ENCODE data around the gene FSIP1.

Gene FSIP1

DNA sequence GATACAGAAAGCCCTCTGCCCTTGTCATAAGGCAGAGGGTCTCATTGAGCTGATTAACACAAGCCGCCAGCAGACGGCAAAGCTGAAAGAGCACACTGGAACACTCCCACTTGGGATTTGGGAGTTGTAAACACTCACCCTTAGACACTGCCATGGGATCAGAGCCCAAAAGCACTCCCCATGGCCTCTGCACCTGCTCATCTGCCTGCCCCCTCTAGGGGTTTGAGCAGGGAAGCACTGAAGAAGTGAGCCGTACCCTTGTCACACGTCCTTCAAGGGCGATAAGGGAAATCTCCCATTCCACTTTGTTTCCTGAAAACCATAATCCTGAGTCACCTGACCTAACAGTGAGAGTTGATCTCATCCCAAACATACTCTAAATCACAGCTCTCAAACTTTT is 14.7 kb downstream of the FSIP1 start:
- TF ChIP-seq TAF1 (IDR thresholded peaks at IDR 0.05; ENCODE audit: borderline replicate concordance, insufficient read depth, low read length), result no peak
- no peak for TF ChIP-seq POLR2AphosphoS5 (IDR thresholded peaks at IDR 0.05; ENCODE audit: low read depth, low read length)
- no peak for TF ChIP-seq REST (IDR thresholded peaks at IDR 0.05; ENCODE audit: insufficient read depth in 1 of 2, low read depth in 2 of 2, low read length in 2 of 2)
- no peak for TF ChIP-seq FOXP2 (optimal IDR thresholded peaks at IDR 0.05; ENCODE audit: borderline replicate concordance, extremely low read depth, extremely low read length, insufficient read depth)
- no peak for TF ChIP-seq SIN3A (IDR thresholded peaks at IDR 0.05; ENCODE audit: borderline replicate concordance, insufficient read depth, low read length)

GRCh38 chr15:39761006-39761405 is 21.6 kb downstream of the FSIP1 start:
- TF ChIP-seq REST (IDR thresholded peaks at IDR 0.05; ENCODE audit: insufficient read depth in 1 of 2, low read depth in 2 of 2, low read length in 2 of 2), result no peak
- TF ChIP-seq SIN3A (IDR thresholded peaks at IDR 0.05; ENCODE audit: borderline replicate concordance, insufficient read depth, low read length), result no peak
- no peak for TF ChIP-seq FOXP2 (optimal IDR thresholded peaks at IDR 0.05; ENCODE audit: borderline replicate concordance, extremely low read depth, extremely low read length, insufficient read depth)
- no peak for TF ChIP-seq TAF1 (IDR thresholded peaks at IDR 0.05; ENCODE audit: borderline replicate concordance, insufficient read depth, low read length)
- TF ChIP-seq POLR2AphosphoS5 (IDR thresholded peaks at IDR 0.05; ENCODE audit: low read depth, low read length), result no peak

- no peak for TF ChIP-seq TAF1 (IDR thresholded peaks at IDR 0.05; ENCODE audit: borderline replicate concordance, insufficient read depth, low read length)
- no peak for TF ChIP-seq POLR2AphosphoS5 (IDR thresholded peaks at IDR 0.05; ENCODE audit: low read depth, low read length)
- TF ChIP-seq FOXP2 (optimal IDR thresholded peaks at IDR 0.05; ENCODE audit: borderline replicate concordance, extremely low read depth, extremely low read length, insufficient read depth), result no peak
- no peak for TF ChIP-seq REST (IDR thresholded peaks at IDR 0.05; ENCODE audit: insufficient read depth in 1 of 2, low read depth in 2 of 2, low read length in 2 of 2)
- TF ChIP-seq SIN3A (IDR thresholded peaks at IDR 0.05; ENCODE audit: borderline replicate concordance, insufficient read depth, low read length), result no peak
Observed at GRCh38 chr15:39756806-39757522, 25.7 kb downstream of the FSIP1 start.

DNA sequence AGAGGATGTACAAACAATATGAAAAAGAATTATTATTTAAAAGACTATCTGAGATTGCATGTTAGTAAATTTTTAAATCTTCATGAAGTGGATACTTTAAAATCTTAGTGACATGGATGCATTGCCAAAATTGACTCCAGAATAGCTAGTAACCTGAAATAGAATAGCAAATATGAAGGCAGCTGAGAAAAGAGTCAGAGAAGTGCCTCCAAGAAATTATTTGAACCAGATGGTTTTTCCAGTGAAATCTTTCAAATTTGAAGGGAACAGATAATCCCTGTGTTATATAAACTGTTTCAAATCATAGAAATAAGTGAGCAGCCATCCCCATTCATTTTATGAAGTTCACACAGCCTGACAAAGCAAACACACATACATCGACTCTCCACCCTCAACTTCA is 29.6 kb downstream of the FSIP1 start:
- no peak for TF ChIP-seq REST (IDR thresholded peaks at IDR 0.05; ENCODE audit: insufficient read depth in 1 of 2, low read depth in 2 of 2, low read length in 2 of 2)
- TF ChIP-seq SIN3A (IDR thresholded peaks at IDR 0.05; ENCODE audit: borderline replicate concordance, insufficient read depth, low read length), result no peak
- TF ChIP-seq FOXP2 (optimal IDR thresholded peaks at IDR 0.05; ENCODE audit: borderline replicate concordance, extremely low read depth, extremely low read length, insufficient read depth), result no peak
- no peak for TF ChIP-seq TAF1 (IDR thresholded peaks at IDR 0.05; ENCODE audit: borderline replicate concordance, insufficient read depth, low read length)
- no peak for TF ChIP-seq POLR2AphosphoS5 (IDR thresholded peaks at IDR 0.05; ENCODE audit: low read depth, low read length)
